ENCODE results near the gene UBE2E2.

The UBE2E2 gene

DNA sequence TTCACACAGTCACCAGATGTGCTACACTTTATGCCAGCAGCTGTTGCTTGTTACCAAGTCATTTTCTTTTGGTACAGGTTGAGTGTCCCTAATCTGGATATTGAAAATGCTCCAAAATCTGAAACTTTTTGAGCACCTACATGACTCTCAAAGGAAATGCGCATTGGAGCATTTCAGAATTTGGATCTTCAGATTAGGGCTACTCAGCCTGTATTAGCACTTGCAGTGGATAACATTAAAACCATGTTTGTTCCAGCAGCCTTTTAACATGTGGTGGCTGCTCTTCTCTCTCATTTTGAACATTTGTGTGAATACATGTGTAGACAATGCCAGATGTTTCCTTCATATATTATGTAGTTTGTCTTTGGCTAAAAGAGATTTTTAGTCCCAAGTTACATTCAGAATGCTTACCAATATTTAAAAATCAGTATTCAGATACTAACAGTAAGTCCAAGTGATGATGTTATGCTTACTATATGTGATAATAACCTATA, 371.7 kb downstream of the UBE2E2 start (continued):
- no peak for TF ChIP-seq ZNF140 (tag by site-specific recombination; IDR thresholded peaks at IDR 0.05)
- no peak for TF ChIP-seq TRIM28 (IDR thresholded peaks at IDR 0.05; ENCODE audit: borderline replicate concordance, low read length)
- no peak for TF ChIP-seq EGR2 (tag by site-specific recombination; IDR thresholded peaks at IDR 0.05; ENCODE audit: low read depth)
- no peak for TF ChIP-seq ZNF549 (tag by site-specific recombination; IDR thresholded peaks at IDR 0.05)
- no peak for TF ChIP-seq ZNF416 (tag by site-specific recombination; IDR thresholded peaks at IDR 0.05)
- TF ChIP-seq ZNF335 (tag by site-specific recombination; conservative IDR thresholded peaks at IDR 0.05): no peak
- TF ChIP-seq, protein P1, sequence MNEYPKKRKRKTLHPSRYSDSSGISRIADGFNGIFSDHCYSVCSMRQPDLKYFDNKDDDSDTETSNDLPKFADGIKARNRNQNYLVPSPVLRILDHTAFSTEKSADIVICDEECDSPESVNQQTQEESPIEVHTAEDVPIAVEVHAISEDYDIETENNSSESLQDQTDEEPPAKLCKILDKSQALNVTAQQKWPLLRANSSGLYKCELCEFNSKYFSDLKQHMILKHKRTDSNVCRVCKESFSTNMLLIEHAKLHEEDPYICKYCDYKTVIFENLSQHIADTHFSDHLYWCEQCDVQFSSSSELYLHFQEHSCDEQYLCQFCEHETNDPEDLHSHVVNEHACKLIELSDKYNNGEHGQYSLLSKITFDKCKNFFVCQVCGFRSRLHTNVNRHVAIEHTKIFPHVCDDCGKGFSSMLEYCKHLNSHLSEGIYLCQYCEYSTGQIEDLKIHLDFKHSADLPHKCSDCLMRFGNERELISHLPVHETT (tag by site-specific recombination; IDR thresholded peaks at IDR 0.05): no peak

DNA sequence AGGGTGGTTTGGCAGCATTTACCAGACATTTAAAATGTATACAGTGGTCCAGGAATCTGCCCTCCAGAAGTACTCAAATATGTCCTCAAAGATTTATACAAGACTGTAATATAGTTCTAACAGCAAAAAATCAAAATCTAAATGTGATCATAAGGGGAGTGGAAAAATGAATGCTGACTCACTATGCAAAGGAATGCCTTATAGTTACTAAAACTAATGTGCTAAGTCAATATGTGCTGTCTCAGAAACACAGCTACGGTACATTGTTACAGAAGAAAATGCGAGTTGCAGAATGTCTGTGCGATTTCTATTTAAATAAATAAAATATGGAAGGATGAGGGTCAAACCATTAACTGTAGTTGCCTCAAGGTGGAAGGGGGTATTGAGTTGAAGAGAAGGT, 372.6 kb downstream of the UBE2E2 start:
- no peaks in the 10 kb centered on the region for H3K9me3 ChIP-seq (ENCODE audit: control insufficient read depth, insufficient read depth, low read depth, low read length)
- no peaks in the 10 kb centered on the region for H3K4me1 ChIP-seq (ENCODE audit: control insufficient read depth, insufficient read depth, low read length)
- H3K36me3 ChIP-seq (ENCODE audit: control insufficient read depth in 2 of 2, insufficient read depth in 1 of 2, low read length in 2 of 2): no peaks in the 10 kb centered on the region
- ChIA-PET CTCF (interaction anchor here (0.7 kb wide), 1 partner anchor 22 kb away, joined by 3 read pairs; no protein-coding TSS in a partner anchor), POLR2A (no interaction called here)
- H3K4me3 ChIP-seq (ENCODE audit: low read depth, low read length): no peak overlapping the region
- H3K27ac ChIP-seq (ENCODE audit: extremely low read depth, low read depth, low read length): no peak overlapping the region
- TF ChIP-seq, protein P2, sequence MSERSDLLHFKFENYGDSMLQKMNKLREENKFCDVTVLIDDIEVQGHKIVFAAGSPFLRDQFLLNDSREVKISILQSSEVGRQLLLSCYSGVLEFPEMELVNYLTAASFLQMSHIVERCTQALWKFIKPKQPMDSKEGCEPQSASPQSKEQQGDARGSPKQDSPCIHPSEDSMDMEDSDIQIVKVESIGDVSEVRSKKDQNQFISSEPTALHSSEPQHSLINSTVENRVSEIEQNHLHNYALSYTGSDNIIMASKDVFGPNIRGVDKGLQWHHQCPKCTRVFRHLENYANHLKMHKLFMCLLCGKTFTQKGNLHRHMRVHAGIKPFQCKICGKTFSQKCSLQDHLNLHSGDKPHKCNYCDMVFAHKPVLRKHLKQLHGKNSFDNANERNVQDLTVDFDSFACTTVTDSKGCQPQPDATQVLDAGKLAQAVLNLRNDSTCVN (tag by site-specific recombination; optimal IDR thresholded peaks at IDR 0.05): no peak
- TF ChIP-seq KLF1 (tag by site-specific recombination; IDR thresholded peaks at IDR 0.05) (no peak), MEIS1 (CRISPR knock-in tag; IDR thresholded peaks at IDR 0.05; ENCODE audit: borderline replicate concordance) (no peak), ZNF335 (tag by site-specific recombination; conservative IDR thresholded peaks at IDR 0.05) (no peak), ZNF626 (tag by site-specific recombination; IDR thresholded peaks at IDR 0.05) (no peak), ZNF558 (tag by site-specific recombination; IDR thresholded peaks at IDR 0.05) (no peak), ZFP37 (tag by site-specific recombination; IDR thresholded peaks at IDR 0.05) (no peak), ZNF837 (tag by site-specific recombination; IDR thresholded peaks at IDR 0.05) (no peak), ZNF19 (tag by site-specific recombination; IDR thresholded peaks at IDR 0.05; ENCODE audit: low read depth) (no peak), ZSCAN23 (tag by site-specific recombination; IDR thresholded peaks at IDR 0.05) (no peak), KLF7 (tag by site-specific recombination; IDR thresholded peaks at IDR 0.05; ENCODE audit: borderline replicate concordance) (no peak), ZNF221 (tag by site-specific recombination; IDR thresholded peaks at IDR 0.05; ENCODE audit: borderline replicate concordance) (no peak), ZNF555 (tag by site-specific recombination; conservative IDR thresholded peaks at IDR 0.05) (no peak), BCL11A (tag by site-specific recombination; IDR thresholded peaks at IDR 0.05; ENCODE audit: low read depth) (no peak), ZNF391 (tag by site-specific recombination; IDR thresholded peaks at IDR 0.05; ENCODE audit: borderline replicate concordance, low read depth) (no peak), ZNF76 (tag by site-specific recombination; IDR thresholded peaks at IDR 0.05; ENCODE audit: borderline replicate concordance, low read depth) (no peak), TRIM28 (IDR thresholded peaks at IDR 0.05; ENCODE audit: borderline replicate concordance, low read length) (no peak), ZNF354C (tag by site-specific recombination; IDR thresholded peaks at IDR 0.05; ENCODE audit: borderline replicate concordance, low read depth) (no peak)
- TF ChIP-seq, protein P3, sequence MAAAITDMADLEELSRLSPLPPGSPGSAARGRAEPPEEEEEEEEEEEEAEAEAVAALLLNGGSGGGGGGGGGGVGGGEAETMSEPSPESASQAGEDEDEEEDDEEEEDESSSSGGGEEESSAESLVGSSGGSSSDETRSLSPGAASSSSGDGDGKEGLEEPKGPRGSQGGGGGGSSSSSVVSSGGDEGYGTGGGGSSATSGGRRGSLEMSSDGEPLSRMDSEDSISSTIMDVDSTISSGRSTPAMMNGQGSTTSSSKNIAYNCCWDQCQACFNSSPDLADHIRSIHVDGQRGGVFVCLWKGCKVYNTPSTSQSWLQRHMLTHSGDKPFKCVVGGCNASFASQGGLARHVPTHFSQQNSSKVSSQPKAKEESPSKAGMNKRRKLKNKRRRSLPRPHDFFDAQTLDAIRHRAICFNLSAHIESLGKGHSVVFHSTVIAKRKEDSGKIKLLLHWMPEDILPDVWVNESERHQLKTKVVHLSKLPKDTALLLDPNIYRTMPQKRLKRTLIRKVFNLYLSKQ (tag by site-specific recombination; IDR thresholded peaks at IDR 0.05; ENCODE audit: borderline replicate concordance): no peak

Data from HEK293 (cell line).